Activated T-cell treated with anti-CD3 and anti-CD28 coated beads for 48 hours (primary cell): ENCODE results near the gene VILL.
"Not testable (repeated sequence)": the region's sequence is repeated elsewhere in the genome, so short reads cannot be mapped to it uniquely, and the experiment has no call there.

Source experiments
- DNase-seq: peaks from one replicate; pipeline ENCODE4 v3.0.0-alpha.2; 2020; ENCODE audit warnings: low read depth

Gene VILL

GRCh38 chr3:37963635-37964034 lies 27.0 kb upstream of the VILL start:
- DNase-seq, result no peak

GRCh38 chr3:37964146-37964545 lies 26.4 kb upstream of the VILL start:
- DNase-seq, result no peak

- no peak for DNase-seq
Observed at GRCh38 chr3:37964716-37965115, 25.9 kb upstream of the VILL start.

GRCh38 chr3:37967260-37967881 lies 23.2 kb upstream of the VILL start:
- DNase-seq, result peak; percentile 47

- DNase-seq, result no peak
Observed at GRCh38 chr3:37968199-37968598, 22.4 kb upstream of the VILL start.

- DNase-seq, result no peak
Observed at GRCh38 chr3:37968813-37969595, 21.6 kb upstream of the VILL start.

- no peak for DNase-seq
Observed at GRCh38 chr3:37969596-37970100, 20.9 kb upstream of the VILL start.

GRCh38 chr3:37970802-37971201 lies 19.8 kb upstream of the VILL start:
- no peak for DNase-seq

GRCh38 chr3:37971467-37971866 lies 19.1 kb upstream of the VILL start:
- no peak for DNase-seq

- DNase-seq, result not testable (repeated sequence)
Observed at GRCh38 chr3:37972056-37972455, 18.5 kb upstream of the VILL start.

- DNase-seq, result no peak
Observed at GRCh38 chr3:37973246-37974054, 17.1 kb upstream of the VILL start.

GRCh38 chr3:37974121-37975083 lies 16.2 kb upstream of the VILL start:
- peak; percentile 54 for DNase-seq

- no peak for DNase-seq
Observed at GRCh38 chr3:37979541-37980461, 10.8 kb upstream of the VILL start.

- no peak for DNase-seq
Observed at GRCh38 chr3:37980462-37981347, 9.9 kb upstream of the VILL start.

GRCh38 chr3:37981348-37981664 lies 9.3 kb upstream of the VILL start:
- no peak for DNase-seq

GRCh38 chr3:37982331-37982730 lies 8.3 kb upstream of the VILL start:
- no peak for DNase-seq

GRCh38 chr3:37984051-37984450 lies 6.5 kb upstream of the VILL start:
- no peak for DNase-seq

GRCh38 chr3:37984596-37984995 lies 6.0 kb upstream of the VILL start:
- no peak for DNase-seq

- DNase-seq, result no peak
Observed at GRCh38 chr3:37985637-37986320, 4.8 kb upstream of the VILL start.
